GM12873 (cell line): ENCODE data around the gene ELAVL1.
A peak's percentile ranks its signal among the peaks of the same experiment; 100 is the strongest.

Source experiments
- TF ChIP-seq, protein P1 (sequence below): IDR thresholded peaks from 2 replicates; pipeline ENCODE4 v1.5.1; 2012; ENCODE audit warnings: low read depth, mild to moderate bottlenecking, moderate library complexity, low read length, control low read depth; ENCODE audit not compliant: insufficient read depth; ENCODE audit errors: missing control alignments

The ELAVL1 gene

DNA sequence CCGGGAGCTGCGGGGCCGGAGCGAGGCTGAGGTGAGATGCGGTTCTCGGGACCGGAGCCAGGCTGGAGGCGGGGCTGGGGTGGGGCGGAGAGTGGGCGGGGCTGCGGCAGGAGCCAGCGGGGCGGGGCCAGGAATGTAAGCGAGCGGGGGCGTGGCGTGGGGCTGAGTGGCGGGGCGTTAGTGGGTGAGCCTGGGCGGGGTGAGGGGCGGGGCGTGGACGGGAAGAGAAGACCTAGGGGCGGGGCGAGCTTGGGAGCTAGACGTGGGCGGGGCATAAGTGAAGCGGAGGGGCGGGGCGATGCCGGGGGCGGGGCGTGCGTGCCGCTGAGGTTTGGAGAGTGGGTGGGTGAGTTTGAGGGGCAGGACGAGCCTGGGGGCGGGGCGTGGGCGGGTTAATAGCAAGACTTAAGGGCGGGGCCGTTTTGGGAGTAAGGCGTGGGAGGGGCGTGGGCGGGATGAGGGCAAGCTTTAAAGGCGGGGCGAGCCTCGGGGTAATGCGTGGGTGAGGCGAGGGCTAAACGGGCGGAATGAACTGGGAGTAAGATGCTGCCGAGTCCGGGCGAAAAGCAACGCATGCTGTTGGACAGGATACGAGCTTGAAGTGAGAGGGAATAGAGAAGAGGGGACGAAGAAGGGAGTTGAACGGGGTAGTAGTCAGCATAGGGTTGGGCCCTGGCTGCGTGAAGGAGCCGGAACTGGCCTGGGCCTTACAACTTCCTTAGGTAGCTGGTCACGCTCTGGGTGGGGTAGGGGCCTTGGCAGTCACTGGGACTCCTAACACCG, 84.7 kb downstream of the ELAVL1 start:
- TF ChIP-seq, protein P1, sequence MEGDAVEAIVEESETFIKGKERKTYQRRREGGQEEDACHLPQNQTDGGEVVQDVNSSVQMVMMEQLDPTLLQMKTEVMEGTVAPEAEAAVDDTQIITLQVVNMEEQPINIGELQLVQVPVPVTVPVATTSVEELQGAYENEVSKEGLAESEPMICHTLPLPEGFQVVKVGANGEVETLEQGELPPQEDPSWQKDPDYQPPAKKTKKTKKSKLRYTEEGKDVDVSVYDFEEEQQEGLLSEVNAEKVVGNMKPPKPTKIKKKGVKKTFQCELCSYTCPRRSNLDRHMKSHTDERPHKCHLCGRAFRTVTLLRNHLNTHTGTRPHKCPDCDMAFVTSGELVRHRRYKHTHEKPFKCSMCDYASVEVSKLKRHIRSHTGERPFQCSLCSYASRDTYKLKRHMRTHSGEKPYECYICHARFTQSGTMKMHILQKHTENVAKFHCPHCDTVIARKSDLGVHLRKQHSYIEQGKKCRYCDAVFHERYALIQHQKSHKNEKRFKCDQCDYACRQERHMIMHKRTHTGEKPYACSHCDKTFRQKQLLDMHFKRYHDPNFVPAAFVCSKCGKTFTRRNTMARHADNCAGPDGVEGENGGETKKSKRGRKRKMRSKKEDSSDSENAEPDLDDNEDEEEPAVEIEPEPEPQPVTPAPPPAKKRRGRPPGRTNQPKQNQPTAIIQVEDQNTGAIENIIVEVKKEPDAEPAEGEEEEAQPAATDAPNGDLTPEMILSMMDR: no peak

DNA sequence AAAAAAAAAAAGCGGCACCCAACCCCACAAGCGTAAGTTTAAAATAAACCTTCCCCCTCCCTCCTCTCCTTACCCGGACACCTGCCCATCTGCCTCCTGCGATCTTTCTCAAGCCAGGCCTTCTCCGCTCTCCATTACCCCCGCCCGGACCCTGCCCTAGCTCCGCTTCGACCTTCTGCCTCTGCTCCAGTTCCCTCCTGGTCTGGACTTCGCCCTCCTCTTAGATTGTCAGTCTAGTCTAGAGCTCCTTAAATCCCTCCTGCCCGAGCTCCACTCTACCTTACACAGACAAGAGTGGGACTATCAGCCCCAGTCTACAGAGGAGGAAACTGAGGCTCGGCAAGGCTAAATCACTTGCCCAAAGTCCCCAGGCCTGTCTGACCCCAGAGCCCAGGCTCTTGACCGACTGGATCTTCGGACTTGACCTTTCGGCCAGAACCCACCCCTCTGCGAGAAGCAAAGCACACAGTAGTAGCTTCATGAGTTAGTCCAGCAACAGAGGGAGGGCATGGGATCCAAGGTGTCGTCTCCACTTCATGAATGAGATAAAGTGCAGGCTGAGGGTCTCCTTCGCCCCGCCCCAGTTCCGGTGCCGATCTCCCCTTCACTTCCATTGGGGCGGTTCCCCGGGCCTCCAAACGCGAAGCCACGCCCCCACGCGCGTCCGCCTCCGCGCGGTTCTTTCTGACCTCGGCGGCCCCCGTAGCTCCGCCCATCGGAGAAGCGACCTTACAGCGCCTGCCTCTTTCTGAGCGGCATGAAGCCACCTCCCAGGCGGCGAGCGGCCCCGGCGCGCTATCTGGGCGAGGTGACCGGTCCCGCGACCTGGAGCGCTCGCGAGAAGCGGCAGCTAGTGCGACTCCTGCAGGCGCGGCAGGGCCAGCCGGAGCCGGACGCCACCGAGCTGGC, 85.6 kb downstream of the ELAVL1 start, which contains the start of gene SNAPC2:
TSS of gene SNAPC2 (plus strand) at position 729 of the 909 bp plus-strand sequence. CDS start at position 758, 29 bp downstream.
- TF ChIP-seq, protein P1: no peak

DNA sequence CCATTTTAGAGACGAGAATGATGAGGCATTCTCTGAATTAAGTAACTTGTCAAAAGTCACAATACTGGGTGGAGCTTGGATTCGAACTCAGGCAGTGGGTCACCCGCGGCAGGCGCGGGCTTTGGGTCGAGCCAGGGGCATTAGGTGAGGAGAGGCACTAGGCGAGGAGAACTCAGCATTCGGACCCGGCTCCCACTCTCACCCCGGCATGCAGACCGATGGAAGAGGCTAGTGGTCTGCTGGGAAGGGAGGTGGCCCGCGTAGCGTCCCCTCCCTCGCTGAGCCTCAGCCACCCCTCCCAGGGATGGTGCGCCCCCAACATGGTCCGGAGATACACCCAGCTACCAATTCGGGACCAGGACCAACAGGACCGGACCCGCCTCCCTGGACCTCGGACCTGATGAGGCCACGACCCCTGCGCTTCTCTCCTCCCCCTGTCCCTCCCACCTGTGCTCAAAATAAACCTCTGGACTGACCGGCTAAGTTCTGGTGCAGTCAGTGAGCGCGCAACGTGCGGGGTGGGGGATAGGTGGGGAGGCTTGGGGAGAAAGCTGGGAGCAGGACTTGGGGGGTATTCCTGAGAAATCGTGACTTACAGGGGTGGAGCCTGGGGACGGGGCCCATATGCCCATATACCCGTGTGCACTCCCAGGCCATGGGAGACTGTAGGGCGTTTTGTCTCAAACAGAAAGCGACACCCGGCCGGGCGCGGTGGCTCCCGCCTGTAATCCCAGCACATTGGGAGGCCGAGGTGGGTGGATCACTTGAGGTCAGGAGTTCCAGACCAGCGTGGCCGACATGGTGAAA, 86.6 kb downstream of the ELAVL1 start:
- TF ChIP-seq, protein P1: no peak

DNA sequence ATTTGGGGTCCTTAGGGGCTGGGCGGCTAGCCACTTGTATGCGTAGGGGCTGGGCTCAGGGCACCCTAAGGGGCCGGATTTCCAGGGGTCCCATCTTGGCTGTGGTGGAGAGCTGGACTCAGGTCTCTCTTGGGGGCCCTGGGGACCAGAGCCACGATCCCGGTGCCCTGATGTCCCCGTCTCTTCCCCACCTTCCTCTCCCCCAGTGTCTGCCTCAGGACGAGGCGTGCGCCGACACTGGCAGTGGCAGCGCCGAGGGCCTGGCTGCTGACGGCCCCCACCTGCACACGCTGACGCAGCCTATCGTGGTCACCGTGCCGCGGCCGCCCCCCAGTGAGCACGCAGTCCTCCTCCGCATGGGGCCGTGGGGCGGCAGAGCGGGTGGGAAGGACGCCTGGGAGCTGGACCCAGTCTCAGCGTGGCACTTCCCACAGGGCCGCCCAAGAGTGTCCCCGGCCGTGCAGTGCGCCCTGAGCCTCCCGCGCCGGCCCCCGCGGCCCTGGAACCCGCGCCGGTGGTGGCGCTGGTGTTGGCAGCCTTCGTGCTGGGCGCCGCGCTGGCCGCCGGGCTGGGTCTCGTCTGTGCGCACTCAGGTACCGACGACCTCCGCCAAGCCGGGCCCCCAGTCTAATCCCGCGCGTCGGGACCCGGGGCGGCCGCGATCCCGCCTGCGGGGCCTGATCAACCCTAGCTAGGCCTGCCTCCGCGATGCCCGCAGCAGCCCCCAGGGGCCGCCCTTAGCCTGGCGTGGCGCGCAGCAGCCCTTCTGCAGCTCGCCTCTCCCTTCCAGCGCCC, 88.0 kb downstream of the ELAVL1 start:
- TF ChIP-seq, protein P1: peak; percentile 61

DNA sequence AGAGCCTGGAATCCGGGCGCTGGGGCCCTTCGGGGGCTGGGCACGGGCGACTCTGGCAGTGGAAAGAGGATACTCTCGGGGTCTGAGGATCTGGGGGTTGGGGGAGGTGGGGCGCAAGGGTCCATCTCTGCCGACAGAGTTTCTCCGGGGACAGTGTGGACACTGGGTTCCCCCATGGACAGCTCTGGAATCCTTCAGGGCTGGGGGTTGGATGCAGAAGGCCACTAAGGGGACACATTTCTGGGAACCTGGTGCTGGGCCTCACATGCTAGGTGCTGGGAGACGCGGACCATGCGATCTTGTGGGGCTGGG, 88.5 kb downstream of the ELAVL1 start:
- TF ChIP-seq, protein P1: no peak

DNA sequence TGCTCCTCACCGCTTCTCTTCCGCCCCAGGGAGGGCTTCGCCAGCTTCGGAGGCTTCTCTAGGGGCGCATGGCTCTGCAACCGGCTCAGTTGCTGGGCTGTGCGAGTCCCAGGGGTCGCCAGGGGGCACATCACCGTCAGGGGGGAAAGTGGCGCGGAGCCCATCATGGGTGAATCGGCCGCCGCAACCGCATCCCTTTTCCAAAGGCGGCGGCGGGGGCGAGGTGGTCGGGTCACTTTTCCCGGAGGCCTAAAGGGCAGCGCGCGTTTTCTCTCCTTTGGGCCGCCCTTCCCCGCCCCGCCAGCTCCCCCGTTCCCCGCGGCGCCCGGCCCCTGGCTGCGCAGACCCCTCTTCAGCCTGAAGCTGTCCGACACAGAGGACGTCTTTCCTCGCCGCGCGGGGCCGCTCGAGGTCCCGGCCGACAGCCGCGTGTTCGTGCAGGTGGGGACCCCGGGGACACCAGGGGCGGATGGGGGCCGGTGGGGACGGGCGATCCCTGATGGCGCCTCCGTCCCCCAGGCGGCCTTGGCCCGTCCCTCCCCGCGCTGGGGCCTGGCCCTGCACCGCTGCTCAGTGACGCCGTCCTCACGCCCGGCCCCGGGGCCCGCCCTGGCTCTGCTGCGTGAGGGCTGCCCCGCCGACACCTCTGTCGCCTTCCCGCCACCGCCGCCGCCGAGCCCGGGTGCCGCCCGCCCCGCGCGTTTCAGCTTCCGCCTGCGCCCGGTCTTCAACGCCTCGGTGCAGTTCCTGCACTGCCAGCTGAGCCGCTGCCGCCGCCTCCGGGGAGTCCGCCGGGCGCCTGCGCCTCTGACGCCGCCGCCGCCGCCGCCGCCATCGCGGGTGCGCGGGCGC, 89.1 kb downstream of the ELAVL1 start:
- TF ChIP-seq, protein P1: no peak
